Liver (tissue), 9 donors: ENCODE data around the gene CYTH3. TPM values are rescaled to one million over a fixed set of nuclear protein-coding genes. Genes with fewer than 3 reads are reported as not detected.

ENCODE experiments used
- DNase-seq: peaks from one replicate; pipeline ENCODE4 v3.0.0-alpha.2; 2017; ENCODE audit warnings: low spot score
- H3K27ac ChIP-seq, 2 donors: one replicate each; pipeline ENCODE4 v1.7.0; 2013; ENCODE audit warnings: inconsistent platforms in 2 of 2, low read length in 2 of 2, control low read depth in 1 of 2, low read depth in 1 of 2, mild to moderate bottlenecking in 1 of 2
- H3K27me3 ChIP-seq, 4 donors: one replicate each; pipeline versions ENCODE4 v1.6.1 to v1.7.0; 2013; ENCODE audit warnings: low read length in 3 of 4, inconsistent platforms in 1 of 4, mild to moderate bottlenecking in 1 of 4, moderate library complexity in 1 of 4; ENCODE audit not compliant: control insufficient read depth in 4 of 4, insufficient read depth in 4 of 4
- H3K36me3 ChIP-seq, 4 donors: one replicate each; pipeline versions ENCODE4 v1.6.1 to v1.7.0; 2013; ENCODE audit warnings: low read length in 3 of 4, mild to moderate bottlenecking in 3 of 4, low read depth in 1 of 4, moderate library complexity in 1 of 4; ENCODE audit not compliant: control insufficient read depth in 4 of 4, insufficient read depth in 3 of 4
- H3K4me1 ChIP-seq, 4 donors: one replicate each; pipeline versions ENCODE4 v1.6.1 to v1.7.0; 2013; ENCODE audit warnings: low read length in 3 of 4, mild to moderate bottlenecking in 3 of 4, moderate library complexity in 1 of 4; ENCODE audit not compliant: control insufficient read depth in 4 of 4, insufficient read depth in 4 of 4
- H3K4me3 ChIP-seq, 3 donors: one replicate each; pipeline versions ENCODE4 v1.6.1 to v1.7.0; 2013; ENCODE audit warnings: low read length in 3 of 3, control low read depth in 1 of 3, low read depth in 1 of 3, mild to moderate bottlenecking in 1 of 3
- H3K9ac ChIP-seq, 2 donors: one replicate each; pipeline ENCODE4 v1.7.0; 2013; ENCODE audit warnings: low read length in 2 of 2, mild to moderate bottlenecking in 2 of 2, moderate library complexity in 2 of 2, control low read depth in 1 of 2, low read depth in 1 of 2
- H3K9me3 ChIP-seq, 4 donors: one replicate each; pipeline versions ENCODE4 v1.6.1 to v1.7.0; 2013; ENCODE audit warnings: low read length in 3 of 4; ENCODE audit not compliant: control insufficient read depth in 4 of 4
- ATF3 ChIP-seq: IDR thresholded peaks from 2 replicates; pipeline ENCODE4 v1.6.1; 2016; ENCODE audit warnings: antibody characterized with exemption
- EGR1 ChIP-seq, 2 donors: IDR thresholded peaks; 2 replicates each; pipeline ENCODE4 v1.6.1; 2016 to 2018; ENCODE audit warnings: antibody characterized with exemption in 2 of 2, low read depth in 2 of 2
- FOXA1 ChIP-seq: IDR thresholded peaks from 2 replicates; pipeline ENCODE4 v1.6.1; 2016; ENCODE audit warnings: antibody characterized with exemption
- FOXA2 ChIP-seq: IDR thresholded peaks from 2 replicates; pipeline ENCODE4 v1.6.1; 2016; ENCODE audit warnings: antibody characterized with exemption
- GABPA ChIP-seq, 2 donors: IDR thresholded peaks in 1 of 2; conservative IDR thresholded peaks in 1 of 2; 2 replicates each; pipeline ENCODE4 v1.6.1; 2016; ENCODE audit warnings: antibody characterized with exemption in 2 of 2, mild to moderate bottlenecking in 1 of 2, moderate library complexity in 1 of 2
- HNF4A ChIP-seq, 2 donors: conservative IDR thresholded peaks; 2 replicates each; pipeline ENCODE4 v1.6.1; 2016; ENCODE audit warnings: antibody characterized with exemption in 2 of 2, mild to moderate bottlenecking in 2 of 2
- HNF4G ChIP-seq: IDR thresholded peaks from 2 replicates; pipeline ENCODE4 v1.6.1; 2016; ENCODE audit warnings: antibody characterized with exemption
- JUND ChIP-seq, 2 donors: IDR thresholded peaks; 2 replicates each; pipeline ENCODE4 v1.6.1; 2016; ENCODE audit warnings: antibody characterized with exemption in 2 of 2
- MAX ChIP-seq: IDR thresholded peaks from 2 replicates; pipeline ENCODE4 v1.6.1; 2016; ENCODE audit warnings: antibody characterized with exemption
- RAD21 ChIP-seq, 2 donors: IDR thresholded peaks; 2 replicates each; pipeline ENCODE4 v1.6.1; 2016; ENCODE audit warnings: antibody characterized with exemption in 2 of 2, mild to moderate bottlenecking in 2 of 2
- REST ChIP-seq: IDR thresholded peaks from 2 replicates; pipeline ENCODE4 v1.6.1; 2016; ENCODE audit warnings: antibody characterized with exemption, mild to moderate bottlenecking
- RXRA ChIP-seq, 2 donors: IDR thresholded peaks; 2 replicates each; pipeline ENCODE4 v1.6.1; 2017 to 2018; ENCODE audit warnings: antibody characterized with exemption in 2 of 2, mild to moderate bottlenecking in 1 of 2
- SP1 ChIP-seq: IDR thresholded peaks from 2 replicates; pipeline ENCODE4 v1.6.1; 2018; ENCODE audit warnings: antibody characterized with exemption, mild to moderate bottlenecking
- TAF1 ChIP-seq: conservative IDR thresholded peaks from 2 replicates; pipeline ENCODE4 v1.6.1; 2016; ENCODE audit warnings: antibody characterized with exemption, mild to moderate bottlenecking
- YY1 ChIP-seq: IDR thresholded peaks from 2 replicates; pipeline ENCODE4 v1.6.1; 2016; ENCODE audit warnings: antibody characterized with exemption, mild to moderate bottlenecking
- ZBTB33 ChIP-seq: IDR thresholded peaks from 2 replicates; pipeline ENCODE4 v1.6.1; 2016; ENCODE audit warnings: antibody characterized with exemption
- whole genome bisulfite sequencing: extraction: QIAGEN DNeasy Blood & Tissue Kit; methylation state at CpG from one replicate; pipeline ENCODE4 v1.1.7; 2013; 5-methylcytosine and 5-hydroxymethylcytosine counted together
- polyA plus RNA-seq, 2 donors: library from polyadenylated mRNA; stranded (reverse) in 1 of 2; unstranded in 1 of 2; fragments of 200-250 nt in 1 of 2; fragments of >200 nt in 1 of 2; fragmentation: Nextera tagmentation in 1 of 2; extraction: Ambion mirVana in 1 of 2; gene quantifications; one replicate each; pipeline versions ENCODE4 v1.2.1 to v1.2.3, GENCODE V29; 2013 to 2015
- total RNA-seq, 2 donors: library from RNA; depleted of rRNA; stranded (reverse); fragments of >200 nt; gene quantifications; one replicate each; pipeline ENCODE4 v1.2.3, GENCODE V29; 2014
- donor health status: healthy.
- donor health status: healthy.
- donor health status: healthy.
- donor health status: healthy.
- donor health status: healthy.

CYTH3 gene
- total and polyA plus RNA-seq, 4 donors = 1.1 to 6.3 (median 3.7) TPM

- Histone ChIP-seq H3K27me3 (no peaks in the 10 kb centered on the region), H3K9ac (no peak overlapping the region), H3K4me1 (no peaks in the 10 kb centered on the region), H3K9me3 (no peaks in the 10 kb centered on the region), H3K36me3 (no peaks in the 10 kb centered on the region), H3K4me3 (no peak overlapping the region), H3K27ac (no peak overlapping the region)
- TF ChIP-seq JUND (IDR thresholded peaks at IDR 0.05) (no peak), SP1 (no peak)
- 77% methylated on average over 5 of the region's 5 CpGs for WGBS
- DNase-seq = no peak
These were observed 34.0 kb downstream of the CYTH3 start for GRCh38 chr7:6238309-6238925.

- no peak for TF ChIP-seq HNF4A (conservative IDR thresholded peaks at IDR 0.05)
- TF ChIP-seq FOXA2 = no peak
- DNase-seq = no peak
- Histone ChIP-seq H3K27ac (no peak overlapping the region), H3K27me3 (no peaks in the 10 kb centered on the region), H3K9me3 (no peaks in the 10 kb centered on the region), H3K4me3 (no peak overlapping the region), H3K4me1 (peaks cover 0 to 1% (median 0%) of the 10 kb centered on the region in 4 donors), H3K9ac (no peak overlapping the region), H3K36me3 (no peaks in the 10 kb centered on the region)
- 90% methylated on average over 3 of the region's 3 CpGs for WGBS
These were observed 34.7 kb downstream of the CYTH3 start for GRCh38 chr7:6237730-6238129.

- no peaks in the 10 kb centered on the region for H3K36me3 ChIP-seq
- no peak overlapping the region for H3K27ac ChIP-seq
- H3K4me3 ChIP-seq = no peak overlapping the region
- TF ChIP-seq EGR1 (IDR thresholded peaks at IDR 0.05; ENCODE audit: low read depth in 2 of 2) = no peak
- no peak for TF ChIP-seq SP1
- no peak for TF ChIP-seq YY1
- no peak for TF ChIP-seq MAX
- TF ChIP-seq ATF3 = no peak
- TF ChIP-seq HNF4G = no peak
- no peak for TF ChIP-seq TAF1
- TF ChIP-seq JUND (IDR thresholded peaks at IDR 0.05) = no peak
- peaks cover 0 to 2% (median 0%) of the 10 kb centered on the region in 4 donors for H3K4me1 ChIP-seq
- H3K9ac ChIP-seq = no peak overlapping the region
- no peaks in the 10 kb centered on the region for H3K27me3 ChIP-seq
- no peak for DNase-seq
- H3K9me3 ChIP-seq = no peaks in the 10 kb centered on the region
- 90% methylated on average over 7 of the region's 7 CpGs for WGBS
These were observed 35.4 kb downstream of the CYTH3 start for GRCh38 chr7:6237011-6237410.

- H3K9ac ChIP-seq = no peak overlapping the region
- no peaks in the 10 kb centered on the region for H3K9me3 ChIP-seq
- H3K27me3 ChIP-seq = no peaks in the 10 kb centered on the region
- H3K36me3 ChIP-seq = no peaks in the 10 kb centered on the region
- H3K27ac ChIP-seq = no peak overlapping the region
- 93% methylated on average over 16 of the region's 16 CpGs for WGBS
- peaks cover 0 to 2% (median 0%) of the 10 kb centered on the region in 4 donors for H3K4me1 ChIP-seq
- no peak overlapping the region for H3K4me3 ChIP-seq
- DNase-seq = no peak
- TF ChIP-seq RXRA (IDR thresholded peaks at IDR 0.05) (no peak), GABPA (IDR thresholded peaks at IDR 0.05 in 1 of 2, conservative IDR thresholded peaks at IDR 0.05 in 1 of 2) (no peak), JUND (IDR thresholded peaks at IDR 0.05) (no peak), HNF4A (conservative IDR thresholded peaks at IDR 0.05) (no peak), HNF4G (no peak), MAX (no peak), FOXA2 (no peak), FOXA1 (no peak), RAD21 (IDR thresholded peaks at IDR 0.05) (no peak), EGR1 (IDR thresholded peaks at IDR 0.05; ENCODE audit: low read depth in 2 of 2) (no peak), REST (no peak), ZBTB33 (no peak)
These were observed 37.2 kb downstream of the CYTH3 start for GRCh38 chr7:6235029-6235871.
